SK-N-MC (cell line): ENCODE data around the gene QSOX2.

Source experiments
- DNase-seq: peaks from one replicate; pipeline ENCODE4 v3.0.0-alpha.2; 2011; ENCODE audit warnings: low read depth, low spot score
- H3K27ac ChIP-seq: fragments of 200-600 bp; sonication (generic); 2 replicates; pipeline ENCODE4 v1.5.1; 2016; ENCODE audit warnings: mixed run types
- H3K36me3 ChIP-seq: fragments of 200-600 bp; sonication (generic); 2 replicates; pipeline ENCODE4 v1.6.1; 2017; ENCODE audit warnings: antibody characterized with exemption, low read length, mixed read lengths; ENCODE audit not compliant: insufficient read depth
- H3K4me3 ChIP-seq: fragments of 200-600 bp; sonication (generic); 2 replicates; pipeline ENCODE4 v1.5.1; 2016
- H3K9ac ChIP-seq: fragments of 200-600 bp; sonication (generic); 2 replicates; pipeline ENCODE4 v1.8.0; 2017; ENCODE audit warnings: mixed run types, mixed read lengths; ENCODE audit not compliant: insufficient read length
- H3K9me3 ChIP-seq: fragments of 200-600 bp; sonication (generic); 2 replicates; pipeline ENCODE4 v1.6.1; 2017; ENCODE audit warnings: low read depth, mild to moderate bottlenecking, antibody characterized with exemption, low read length, moderate library complexity, mixed read lengths
- EZH2 ChIP-seq: fragments of 200-600 bp; sonication (generic); IDR thresholded peaks from one replicate; pipeline ENCODE4 v1.6.1; 2017; ENCODE audit warnings: antibody characterized with exemption
- FOXP2 ChIP-seq: optimal IDR thresholded peaks from 2 replicates; pipeline ENCODE3; 2011; ENCODE audit warnings: mild to moderate bottlenecking, moderate library complexity; ENCODE audit not compliant: insufficient read depth; ENCODE audit errors: extremely low read length, control extremely low read depth
- POLR2AphosphoS5 ChIP-seq: IDR thresholded peaks from 2 replicates; pipeline ENCODE4 v1.6.1; 2012; ENCODE audit warnings: mild to moderate bottlenecking, low read depth, low read length, borderline replicate concordance

QSOX2 gene

GRCh38 chr9:136244969-136245218, 718 bp downstream of the QSOX2 start:
- H3K9ac ChIP-seq, result peak overlapping the region; percentile 83
- no peak for DNase-seq
- TF ChIP-seq EZH2 (no peak), FOXP2 (no peak), POLR2AphosphoS5 (no peak)
- no peaks in the 10 kb centered on the region for H3K9me3 ChIP-seq
- peak overlapping the region; percentile 94 for H3K4me3 ChIP-seq
- no peaks in the 10 kb centered on the region for H3K36me3 ChIP-seq
- no peak overlapping the region for H3K27ac ChIP-seq

GRCh38 chr9:136244122-136244968, 1.3 kb downstream of the QSOX2 start:
- no peak overlapping the region for H3K27ac ChIP-seq
- H3K36me3 ChIP-seq, result no peaks in the 10 kb centered on the region
- no peak for TF ChIP-seq POLR2AphosphoS5
- no peak for TF ChIP-seq FOXP2
- no peak for TF ChIP-seq EZH2
- peak overlapping the region; percentile 83 for H3K9ac ChIP-seq
- peak overlapping the region; percentile 94 for H3K4me3 ChIP-seq
- H3K9me3 ChIP-seq, result no peaks in the 10 kb centered on the region
- DNase-seq, result no peak

GRCh38 chr9:136243631-136244030, 2.0 kb downstream of the QSOX2 start:
- Histone ChIP-seq H3K27ac (no peak overlapping the region), H3K9me3 (no peaks in the 10 kb centered on the region)

GRCh38 chr9:136242918-136243525, 2.6 kb downstream of the QSOX2 start:
- Histone ChIP-seq H3K36me3 (no peaks in the 10 kb centered on the region; the same call in 1 of the 2 replicates), H3K9ac (no peak overlapping the region), H3K9me3 (no peaks in the 10 kb centered on the region), H3K4me3 (no peak overlapping the region), H3K27ac (no peak overlapping the region)
- TF ChIP-seq EZH2 (no peak), FOXP2 (no peak), POLR2AphosphoS5 (no peak)
- no peak for DNase-seq

More at GRCh38 chr9:136243631-136244030, 2.0 kb downstream of the QSOX2 start:
- TF ChIP-seq EZH2, result no peak
- no peak for TF ChIP-seq POLR2AphosphoS5
- TF ChIP-seq FOXP2, result no peak
- H3K36me3 ChIP-seq, result no peaks in the 10 kb centered on the region
- no peak for DNase-seq
- peak overlapping the region; percentile 94; the same call in 1 of the 2 replicates for H3K4me3 ChIP-seq
- H3K9ac ChIP-seq, result peak overlapping the region; percentile 83

DNA sequence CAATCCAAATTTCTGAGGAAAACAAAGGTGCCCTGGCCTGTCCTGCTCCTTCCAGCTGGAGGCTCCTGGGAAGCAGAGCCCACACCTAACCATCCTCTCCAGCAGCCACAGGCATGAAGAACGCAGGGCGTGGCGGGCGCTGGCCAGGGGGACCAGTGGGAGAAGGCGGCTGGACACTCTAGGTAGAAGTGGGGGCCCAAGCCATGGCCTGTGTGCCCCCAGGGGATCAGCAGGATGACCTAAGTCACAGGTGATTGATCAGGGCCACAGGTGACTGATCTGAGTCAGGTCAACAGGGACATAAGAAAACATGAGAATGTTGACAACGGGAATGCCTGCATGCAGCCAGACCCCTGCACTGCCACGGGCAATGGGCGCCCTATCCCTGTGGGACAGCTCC, 3.4 kb downstream of the QSOX2 start:
- no peak for TF ChIP-seq EZH2
- no peak for TF ChIP-seq FOXP2
- Histone ChIP-seq H3K4me3 (no peak overlapping the region), H3K36me3 (no peaks in the 10 kb centered on the region; the same call in 1 of the 2 replicates), H3K9ac (no peak overlapping the region), H3K9me3 (no peaks in the 10 kb centered on the region), H3K27ac (no peak overlapping the region)
- DNase-seq, result no peak

GRCh38 chr9:136241542-136241941, 4.1 kb downstream of the QSOX2 start:
- no peak overlapping the region for H3K9ac ChIP-seq
- DNase-seq, result no peak
- no peak overlapping the region for H3K4me3 ChIP-seq
- no peak for TF ChIP-seq EZH2
- peaks cover 4% of the 10 kb centered on the region; the same call in 1 of the 2 replicates for H3K36me3 ChIP-seq
- no peaks in the 10 kb centered on the region for H3K9me3 ChIP-seq
- H3K27ac ChIP-seq, result no peak overlapping the region

- H3K9me3 ChIP-seq, result no peaks in the 10 kb centered on the region
- no peak overlapping the region for H3K27ac ChIP-seq
- H3K9ac ChIP-seq, result no peak overlapping the region
- TF ChIP-seq EZH2, result no peak
- no peak for TF ChIP-seq FOXP2
- TF ChIP-seq POLR2AphosphoS5, result no peak
- H3K36me3 ChIP-seq, result peaks cover 6% of the 10 kb centered on the region; the same call in 1 of the 2 replicates
- DNase-seq, result no peak
- no peak overlapping the region for H3K4me3 ChIP-seq
These were observed 4.7 kb downstream of the QSOX2 start for GRCh38 chr9:136240941-136241340.

GRCh38 chr9:136239983-136240330, 5.7 kb downstream of the QSOX2 start:
- no peaks in the 10 kb centered on the region for H3K9me3 ChIP-seq
- no peak for TF ChIP-seq FOXP2
- no peak for TF ChIP-seq EZH2
- no peak for TF ChIP-seq POLR2AphosphoS5
- H3K4me3 ChIP-seq, result no peak overlapping the region
- H3K27ac ChIP-seq, result no peak overlapping the region
- H3K9ac ChIP-seq, result no peak overlapping the region
- peaks cover 11% of the 10 kb centered on the region; the same call in 1 of the 2 replicates for H3K36me3 ChIP-seq
- no peak for DNase-seq

GRCh38 chr9:136239135-136239982, 6.3 kb downstream of the QSOX2 start:
- no peak overlapping the region for H3K4me3 ChIP-seq
- peaks cover 11% of the 10 kb centered on the region; the same call in 1 of the 2 replicates for H3K36me3 ChIP-seq
- no peak for DNase-seq
- no peaks in the 10 kb centered on the region for H3K9me3 ChIP-seq
- H3K27ac ChIP-seq, result no peak overlapping the region
- TF ChIP-seq EZH2 (no peak), FOXP2 (no peak), POLR2AphosphoS5 (no peak)
- no peak overlapping the region for H3K9ac ChIP-seq
